ENCODE results near the gene LRRC8C.
A peak's percentile ranks its signal among the peaks of the same experiment; 100 is the strongest.

The LRRC8C gene

DNA sequence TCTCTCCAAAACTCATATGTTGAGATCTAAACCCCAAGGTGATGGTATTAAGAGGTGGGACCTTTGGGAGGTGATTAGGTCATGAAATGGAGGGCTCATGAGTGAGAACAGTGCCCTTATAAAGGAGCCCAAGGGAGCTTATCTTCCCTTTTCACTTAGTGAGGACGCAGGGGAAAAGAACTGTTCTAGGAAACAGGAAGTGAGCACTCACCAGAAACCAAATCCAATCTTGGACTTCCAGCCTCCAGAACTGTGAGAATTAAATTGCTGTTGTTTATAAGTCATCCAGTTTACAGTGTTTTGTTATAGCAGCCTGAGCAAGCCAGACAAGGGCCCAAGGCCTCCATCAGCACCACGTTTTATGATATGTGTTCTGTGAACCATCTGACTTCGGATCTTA, 127.6 kb downstream of the LRRC8C start:
- no CpG with 5 or more reads among the region's 3 CpGs for WGBS, 2 donors (ENCODE audit: extremely low coverage in 2 of 2, insufficient read length in 2 of 2, insufficient replicate concordance in 1 of 2)
- DNase-seq (ENCODE audit: low spot score), result no peak
- H2BK120ac ChIP-seq (ENCODE audit: low read depth, low read length), result no peak overlapping the region

DNA sequence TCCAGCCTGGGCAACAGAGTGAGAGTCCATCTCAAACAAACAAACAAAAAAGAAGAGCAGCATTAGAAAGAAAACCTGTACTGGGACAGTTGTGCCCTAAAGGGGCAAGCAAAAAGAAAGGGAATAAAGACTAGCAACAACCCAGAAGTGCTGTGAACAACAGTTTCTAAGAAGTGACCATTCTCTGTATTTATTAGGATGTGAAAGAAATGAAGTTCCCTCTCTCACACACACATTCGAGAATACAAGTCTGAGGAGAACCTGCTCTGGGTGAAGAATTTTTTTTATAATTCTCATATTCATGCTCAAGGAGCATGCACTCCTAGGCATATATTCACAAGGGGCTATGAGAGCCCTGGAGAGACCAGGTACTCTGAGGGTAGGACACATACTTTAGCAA, 128.4 kb downstream of the LRRC8C start:
- Histone ChIP-seq H3K14ac (ENCODE audit: low read length) (no peak overlapping the region), H4K91ac (ENCODE audit: low read depth, low read length, poor library complexity) (no peak overlapping the region), H3K18ac (ENCODE audit: low read length) (no peak overlapping the region), H3K4me2 (ENCODE audit: insufficient read depth, low read length, poor library complexity, severe bottlenecking) (no peak overlapping the region), H4K8ac (ENCODE audit: low read depth, low read length) (no peak overlapping the region), H3K9ac (ENCODE audit: low read depth, low read length, poor library complexity) (no peak overlapping the region), H3K4me1 (ENCODE audit: control insufficient read depth in 2 of 2, insufficient read depth in 1 of 2, low read depth in 1 of 2, low read length in 2 of 2) (peaks cover 4 to 11% of the 10 kb centered on the region in 2 donors), H3K9me3 (replicated peaks in 1 of 2; ENCODE audit: control insufficient read depth in 2 of 2, insufficient read depth in 1 of 2, low read depth in 1 of 2, low read length in 2 of 2) (no peaks in the 10 kb centered on the region), H3K27me3 (ENCODE audit: control insufficient read depth in 3 of 3, insufficient read depth in 3 of 3, low read depth in 1 of 3, low read length in 3 of 3) (peaks cover 0 to 57% (median 11%) of the 10 kb centered on the region in 3 experiments), H2AK5ac (ENCODE audit: low read depth, low read length) (no peak overlapping the region), H3K27ac (replicated peaks; ENCODE audit: low read length) (no peak overlapping the region), H3K23ac (ENCODE audit: low read depth, low read length, poor library complexity) (no peak overlapping the region), H3K79me1 (ENCODE audit: low read depth, low read length) (no peaks in the 10 kb centered on the region), H2BK120ac (ENCODE audit: low read depth, low read length) (no peak overlapping the region), H2AFZ (ENCODE audit: low read length) (no peak overlapping the region), H2BK5ac (ENCODE audit: low read length) (no peak overlapping the region), H2BK15ac (ENCODE audit: low read length) (no peak overlapping the region), H3K4me3 (ENCODE audit: low read length in 2 of 2) (no peak overlapping the region), H3K36me3 (replicated peaks in 1 of 2; ENCODE audit: control insufficient read depth in 2 of 2, insufficient read depth in 2 of 2, low read length in 2 of 2) (no peaks in the 10 kb centered on the region), H2BK12ac (ENCODE audit: low read length) (no peak overlapping the region), H3K4ac (ENCODE audit: low read length) (no peak overlapping the region)
- WGBS, 2 donors (ENCODE audit: extremely low coverage in 2 of 2, insufficient read length in 2 of 2, insufficient replicate concordance in 1 of 2), result no CpG with 5 or more reads among the region's 1 CpG
- DNase-seq (ENCODE audit: low spot score), result no peak

More for the DNA sequence above, 127.6 kb downstream of the LRRC8C start:
- Histone ChIP-seq H2BK5ac (ENCODE audit: low read length) (no peak overlapping the region), H3K4ac (ENCODE audit: low read length) (no peak overlapping the region), H3K23ac (ENCODE audit: low read depth, low read length, poor library complexity) (no peak overlapping the region), H2BK12ac (ENCODE audit: low read length) (no peak overlapping the region), H3K4me3 (ENCODE audit: low read length in 2 of 2) (no peak overlapping the region), H3K4me2 (ENCODE audit: insufficient read depth, low read length, poor library complexity, severe bottlenecking) (no peak overlapping the region), H3K27me3 (ENCODE audit: control insufficient read depth in 3 of 3, insufficient read depth in 3 of 3, low read depth in 1 of 3, low read length in 3 of 3) (peaks cover 0 to 49% (median 11%) of the 10 kb centered on the region in 3 experiments), H4K91ac (ENCODE audit: low read depth, low read length, poor library complexity) (no peak overlapping the region), H3K9me3 (replicated peaks in 1 of 2; ENCODE audit: control insufficient read depth in 2 of 2, insufficient read depth in 1 of 2, low read depth in 1 of 2, low read length in 2 of 2) (no peaks in the 10 kb centered on the region), H3K4me1 (ENCODE audit: control insufficient read depth in 2 of 2, insufficient read depth in 1 of 2, low read depth in 1 of 2, low read length in 2 of 2) (peaks cover 4 to 11% of the 10 kb centered on the region in 2 donors), H3K79me1 (ENCODE audit: low read depth, low read length) (no peaks in the 10 kb centered on the region), H3K36me3 (replicated peaks in 1 of 2; ENCODE audit: control insufficient read depth in 2 of 2, insufficient read depth in 2 of 2, low read length in 2 of 2) (no peaks in the 10 kb centered on the region), H3K9ac (ENCODE audit: low read depth, low read length, poor library complexity) (no peak overlapping the region), H4K8ac (ENCODE audit: low read depth, low read length) (no peak overlapping the region), H3K14ac (ENCODE audit: low read length) (no peak overlapping the region), H3K27ac (replicated peaks; ENCODE audit: low read length) (no peak overlapping the region), H2AK5ac (ENCODE audit: low read depth, low read length) (no peak overlapping the region), H3K18ac (ENCODE audit: low read length) (no peak overlapping the region), H2AFZ (ENCODE audit: low read length) (no peak overlapping the region), H2BK15ac (ENCODE audit: low read length) (no peak overlapping the region)

DNA sequence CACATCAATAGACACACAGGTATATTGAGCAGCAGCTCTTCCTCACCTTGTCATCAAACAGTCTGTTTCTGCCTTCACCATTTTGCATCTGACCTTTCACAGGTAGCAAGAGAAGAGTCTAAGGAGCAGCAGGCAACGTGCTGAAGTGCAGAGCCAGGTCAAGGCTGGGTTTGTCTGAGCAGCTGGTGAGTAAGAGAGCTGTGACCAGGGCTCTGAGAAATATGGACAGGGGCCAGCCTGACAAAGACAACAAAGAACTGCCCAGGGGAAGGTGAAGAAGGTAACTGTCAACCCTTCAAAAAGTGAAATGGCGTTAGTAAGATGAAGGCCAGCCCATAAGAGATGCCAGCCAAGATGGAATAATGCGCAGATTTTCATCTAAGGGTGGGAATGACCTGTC, 129.0 kb downstream of the LRRC8C start:
- no peak overlapping the region for H3K9ac ChIP-seq (ENCODE audit: low read depth, low read length, poor library complexity)
- H2BK15ac ChIP-seq (ENCODE audit: low read length), result no peak overlapping the region
- H3K14ac ChIP-seq (ENCODE audit: low read length), result no peak overlapping the region
- no peak overlapping the region for H3K23ac ChIP-seq (ENCODE audit: low read depth, low read length, poor library complexity)
- H3K27me3 ChIP-seq (ENCODE audit: control insufficient read depth in 3 of 3, insufficient read depth in 3 of 3, low read depth in 1 of 3, low read length in 3 of 3), result peaks cover 0 to 62% (median 11%) of the 10 kb centered on the region in 3 experiments
- no peak overlapping the region for H3K4ac ChIP-seq (ENCODE audit: low read length)
- H3K9me3 ChIP-seq (replicated peaks in 1 of 2; ENCODE audit: control insufficient read depth in 2 of 2, insufficient read depth in 1 of 2, low read depth in 1 of 2, low read length in 2 of 2), result no peaks in the 10 kb centered on the region
- no peak overlapping the region for H3K4me3 ChIP-seq (ENCODE audit: low read length in 2 of 2)
- no peak overlapping the region for H2AFZ ChIP-seq (ENCODE audit: low read length)
- no peak overlapping the region for H4K91ac ChIP-seq (ENCODE audit: low read depth, low read length, poor library complexity)
- peaks cover 4 to 11% of the 10 kb centered on the region in 2 donors for H3K4me1 ChIP-seq (ENCODE audit: control insufficient read depth in 2 of 2, insufficient read depth in 1 of 2, low read depth in 1 of 2, low read length in 2 of 2)
- peak overlapping the region; percentile 68 for H2BK12ac ChIP-seq (ENCODE audit: low read length)
- no peak overlapping the region for H2BK120ac ChIP-seq (ENCODE audit: low read depth, low read length)
- H2AK5ac ChIP-seq (ENCODE audit: low read depth, low read length), result no peak overlapping the region
- no peak overlapping the region for H4K8ac ChIP-seq (ENCODE audit: low read depth, low read length)
- no peaks in the 10 kb centered on the region for H3K36me3 ChIP-seq (replicated peaks in 1 of 2; ENCODE audit: control insufficient read depth in 2 of 2, insufficient read depth in 2 of 2, low read length in 2 of 2)
- WGBS, 2 donors (ENCODE audit: extremely low coverage in 2 of 2, insufficient read length in 2 of 2, insufficient replicate concordance in 1 of 2), result no CpG with 5 or more reads among the region's 3 CpGs
- no peak for DNase-seq (ENCODE audit: low spot score)
- no peak overlapping the region for H3K18ac ChIP-seq (ENCODE audit: low read length)
- no peaks in the 10 kb centered on the region for H3K79me1 ChIP-seq (ENCODE audit: low read depth, low read length)
- H3K4me2 ChIP-seq (ENCODE audit: insufficient read depth, low read length, poor library complexity, severe bottlenecking), result no peak overlapping the region
- H2BK5ac ChIP-seq (ENCODE audit: low read length), result no peak overlapping the region
- H3K27ac ChIP-seq (replicated peaks; ENCODE audit: low read length), result no peak overlapping the region

DNA sequence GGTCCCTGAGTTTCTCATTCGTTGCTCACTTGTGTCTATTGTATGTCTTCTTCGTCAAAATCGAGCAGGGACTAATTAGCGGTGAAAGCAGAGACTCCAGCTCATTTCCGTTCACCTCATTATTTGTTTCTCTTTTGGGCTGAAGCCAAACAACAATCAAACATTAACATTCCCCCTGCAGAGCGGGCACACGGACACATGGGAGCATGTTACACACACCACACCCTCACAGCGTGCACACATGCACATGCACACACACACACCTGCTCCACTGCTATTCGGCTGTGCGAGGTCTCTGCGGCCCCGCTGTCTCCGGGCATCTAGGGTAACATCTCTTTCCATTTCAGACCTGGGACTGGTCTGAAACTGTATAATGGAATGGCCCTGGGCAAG, 129.5 kb downstream of the LRRC8C start:
- H3K27ac ChIP-seq (replicated peaks; ENCODE audit: low read length), result no peak overlapping the region
- no peak overlapping the region for H3K9ac ChIP-seq (ENCODE audit: low read depth, low read length, poor library complexity)
- H3K4ac ChIP-seq (ENCODE audit: low read length), result no peak overlapping the region
- H3K4me1 ChIP-seq (ENCODE audit: control insufficient read depth in 2 of 2, insufficient read depth in 1 of 2, low read depth in 1 of 2, low read length in 2 of 2), result peaks cover 4 to 11% of the 10 kb centered on the region in 2 donors
- no peak overlapping the region for H3K14ac ChIP-seq (ENCODE audit: low read length)
- DNase-seq (ENCODE audit: low spot score), result peak; percentile 9
- H3K36me3 ChIP-seq (replicated peaks in 1 of 2; ENCODE audit: control insufficient read depth in 2 of 2, insufficient read depth in 2 of 2, low read length in 2 of 2), result no peaks in the 10 kb centered on the region
- no peak overlapping the region for H2BK5ac ChIP-seq (ENCODE audit: low read length)
- H2AFZ ChIP-seq (ENCODE audit: low read length), result peak overlapping the region; percentile 89
- H3K4me3 ChIP-seq (ENCODE audit: low read length in 2 of 2), result peak overlapping the region in 1 of 2 donors; percentile 22
- H2BK12ac ChIP-seq (ENCODE audit: low read length), result no peak overlapping the region
- H2BK15ac ChIP-seq (ENCODE audit: low read length), result no peak overlapping the region
- H2BK120ac ChIP-seq (ENCODE audit: low read depth, low read length), result no peak overlapping the region
- no peak overlapping the region for H4K8ac ChIP-seq (ENCODE audit: low read depth, low read length)
- no peak overlapping the region for H2AK5ac ChIP-seq (ENCODE audit: low read depth, low read length)
- peak overlapping the region; percentile 82 for H3K4me2 ChIP-seq (ENCODE audit: insufficient read depth, low read length, poor library complexity, severe bottlenecking)
- no peak overlapping the region for H3K23ac ChIP-seq (ENCODE audit: low read depth, low read length, poor library complexity)
- no peaks in the 10 kb centered on the region for H3K9me3 ChIP-seq (replicated peaks in 1 of 2; ENCODE audit: control insufficient read depth in 2 of 2, insufficient read depth in 1 of 2, low read depth in 1 of 2, low read length in 2 of 2)
- H3K18ac ChIP-seq (ENCODE audit: low read length), result peak overlapping the region; percentile 20
- no peaks in the 10 kb centered on the region for H3K79me1 ChIP-seq (ENCODE audit: low read depth, low read length)
- no CpG with 5 or more reads among the region's 13 CpGs for WGBS, 2 donors (ENCODE audit: extremely low coverage in 2 of 2, insufficient read length in 2 of 2, insufficient replicate concordance in 1 of 2)
- H3K27me3 ChIP-seq (ENCODE audit: control insufficient read depth in 3 of 3, insufficient read depth in 3 of 3, low read depth in 1 of 3, low read length in 3 of 3), result peaks cover 0 to 61% (median 11%) of the 10 kb centered on the region in 3 experiments
- H4K91ac ChIP-seq (ENCODE audit: low read depth, low read length, poor library complexity), result no peak overlapping the region

Measured in neuronal stem cell (in vitro differentiated cells).